Neuronal stem cell (in vitro differentiated cells): ENCODE results near the gene ATP2A1.

Source experiments
- DNase-seq: peaks from one replicate; pipeline ENCODE4 v3.0.0-alpha.2; 2013; ENCODE audit warnings: low spot score
- H2AFZ ChIP-seq: one replicate; pipeline ENCODE4 v1.6.1; 2013; ENCODE audit warnings: mild to moderate bottlenecking, low read length, inconsistent platforms
- H2AK5ac ChIP-seq: 2 replicates; pipeline ENCODE4 v1.6.1; 2013; ENCODE audit warnings: low read depth, mild to moderate bottlenecking, inconsistent platforms, low read length, moderate library complexity, mixed read lengths
- H2BK120ac ChIP-seq: 2 replicates; pipeline ENCODE4 v1.6.1; 2013; ENCODE audit warnings: low read depth, mild to moderate bottlenecking, inconsistent platforms, low read length, moderate library complexity, mixed read lengths
- H2BK12ac ChIP-seq: one replicate; pipeline ENCODE4 v1.6.1; 2013; ENCODE audit warnings: low read length, inconsistent platforms
- H2BK15ac ChIP-seq: 2 replicates; pipeline ENCODE4 v1.6.1; 2013; ENCODE audit warnings: mild to moderate bottlenecking, low read length, inconsistent platforms, mixed read lengths
- H2BK5ac ChIP-seq: one replicate; pipeline ENCODE4 v1.6.1; 2013; ENCODE audit warnings: inconsistent platforms, mild to moderate bottlenecking, low read length, moderate library complexity
- H3K14ac ChIP-seq: one replicate; pipeline ENCODE4 v1.6.1; 2013; ENCODE audit warnings: low read length, inconsistent platforms
- H3K18ac ChIP-seq: 2 replicates; pipeline ENCODE4 v1.6.1; 2013; ENCODE audit warnings: low read length, inconsistent platforms
- H3K23ac ChIP-seq: 2 replicates; pipeline ENCODE4 v1.6.1; 2013; ENCODE audit warnings: low read depth, mild to moderate bottlenecking, mixed read lengths, low read length, inconsistent platforms; ENCODE audit not compliant: poor library complexity
- H3K27ac ChIP-seq: replicated peaks from 3 replicates; pipeline ENCODE4 v1.5.1; 2013; ENCODE audit warnings: low read length, inconsistent platforms
- H3K27me3 ChIP-seq, 3 experiments: 2 replicates each; pipeline ENCODE4 v1.6.1; 2013; ENCODE audit warnings: low read length in 3 of 3, mild to moderate bottlenecking in 2 of 3, inconsistent platforms in 1 of 3, low read depth in 1 of 3, mixed read lengths in 1 of 3, moderate library complexity in 1 of 3; ENCODE audit not compliant: control insufficient read depth in 3 of 3, insufficient read depth in 3 of 3
- H3K36me3 ChIP-seq, 2 donors: replicated peaks in 1 of 2; 2 replicates each; pipeline ENCODE4 v1.6.1; 2013; ENCODE audit warnings: low read length in 2 of 2; ENCODE audit not compliant: control insufficient read depth in 2 of 2, insufficient read depth in 2 of 2
- H3K4ac ChIP-seq: 2 replicates; pipeline ENCODE4 v1.6.1; 2013; ENCODE audit warnings: inconsistent platforms, mild to moderate bottlenecking, low read length, moderate library complexity
- H3K4me1 ChIP-seq, 2 donors: 1 replicate in 1 of 2; 2 replicates in 1 of 2; pipeline ENCODE4 v1.6.1; 2013; ENCODE audit warnings: low read length in 2 of 2, low read depth in 1 of 2; ENCODE audit not compliant: control insufficient read depth in 2 of 2, insufficient read depth in 1 of 2
- H3K4me2 ChIP-seq: one replicate; pipeline ENCODE4 v1.6.1; 2013; ENCODE audit warnings: mild to moderate bottlenecking, low read length, inconsistent platforms; ENCODE audit not compliant: insufficient read depth, poor library complexity, severe bottlenecking
- H3K4me3 ChIP-seq, 2 donors: 2 replicates each; pipeline ENCODE4 v1.5.1; 2013; ENCODE audit warnings: low read length in 2 of 2, mild to moderate bottlenecking in 2 of 2, inconsistent platforms in 1 of 2, moderate library complexity in 1 of 2
- H3K79me1 ChIP-seq: one replicate; pipeline ENCODE4 v1.6.1; 2013; ENCODE audit warnings: low read depth, mild to moderate bottlenecking, inconsistent platforms, low read length, moderate library complexity
- H3K9ac ChIP-seq: one replicate; pipeline ENCODE4 v1.6.1; 2013; ENCODE audit warnings: mild to moderate bottlenecking, low read depth, low read length, inconsistent platforms; ENCODE audit not compliant: poor library complexity
- H3K9me3 ChIP-seq, 2 donors: replicated peaks in 1 of 2; 2 replicates each; pipeline versions ENCODE3 to v1.6.1; 2013; ENCODE audit warnings: low read length in 2 of 2, mild to moderate bottlenecking in 2 of 2, inconsistent platforms in 1 of 2, low read depth in 1 of 2, mixed read lengths in 1 of 2, moderate library complexity in 1 of 2; ENCODE audit not compliant: control insufficient read depth in 2 of 2, insufficient read depth in 1 of 2
- H4K8ac ChIP-seq: one replicate; pipeline ENCODE4 v1.6.1; 2013; ENCODE audit warnings: low read depth, mild to moderate bottlenecking, inconsistent platforms, low read length, moderate library complexity
- H4K91ac ChIP-seq: one replicate; pipeline ENCODE4 v1.6.1; 2013; ENCODE audit warnings: low read length, low read depth, mild to moderate bottlenecking, inconsistent platforms; ENCODE audit not compliant: poor library complexity
- whole genome bisulfite sequencing, 2 donors: extraction: QIAGEN DNeasy Blood & Tissue Kit; methylation state at CpG; one replicate each; pipeline ENCODE4 v1.1.7; 2013; ENCODE audit warnings: missing lambda C conversion rate in 2 of 2, mixed read lengths in 1 of 2; ENCODE audit not compliant: insufficient read length in 2 of 2, insufficient replicate concordance in 1 of 2; ENCODE audit errors: extremely low coverage in 2 of 2; 5-methylcytosine and 5-hydroxymethylcytosine counted together

The ATP2A1 gene

DNA sequence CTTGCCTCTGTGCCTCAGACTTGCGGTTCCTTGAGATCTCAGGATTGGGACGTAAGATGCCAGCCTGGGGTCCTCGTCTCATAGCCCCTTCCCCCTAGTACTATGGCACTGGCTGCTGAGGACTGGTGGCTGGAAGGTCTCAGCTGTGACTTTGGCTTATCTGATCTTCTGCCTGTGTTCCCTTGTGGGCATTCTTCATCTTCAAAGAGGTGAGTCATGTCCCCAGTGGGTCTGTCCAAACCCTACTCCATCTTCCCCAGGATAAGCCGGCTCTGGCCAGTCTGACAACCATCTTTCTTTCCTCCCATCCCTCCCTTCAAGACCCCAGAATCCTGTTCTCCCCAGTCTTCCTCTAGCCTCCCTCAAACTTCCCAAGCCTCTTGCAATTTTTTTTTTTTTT is 57.1 kb downstream of the ATP2A1 start:
- Histone ChIP-seq H3K14ac (no peak overlapping the region), H3K4me3 (no peak overlapping the region), H2BK15ac (no peak overlapping the region), H3K27me3 (no peaks in the 10 kb centered on the region), H3K4me1 (peaks cover 4% of the 10 kb centered on the region in 2 donors), H4K91ac (no peak overlapping the region), H3K9ac (no peak overlapping the region), H2BK12ac (peak overlapping the region; percentile 8), H3K18ac (no peak overlapping the region), H4K8ac (no peak overlapping the region), H3K36me3 (no peaks in the 10 kb centered on the region), H3K27ac (no peak overlapping the region), H2BK120ac (no peak overlapping the region), H3K23ac (no peak overlapping the region), H3K4ac (no peak overlapping the region), H3K9me3 (no peaks in the 10 kb centered on the region), H3K79me1 (no peaks in the 10 kb centered on the region), H3K4me2 (no peak overlapping the region), H2BK5ac (no peak overlapping the region), H2AK5ac (no peak overlapping the region), H2AFZ (no peak overlapping the region)
- DNase-seq = no peak
- WGBS, 2 donors = no CpG with 5 or more reads among the region's 4 CpGs

DNA sequence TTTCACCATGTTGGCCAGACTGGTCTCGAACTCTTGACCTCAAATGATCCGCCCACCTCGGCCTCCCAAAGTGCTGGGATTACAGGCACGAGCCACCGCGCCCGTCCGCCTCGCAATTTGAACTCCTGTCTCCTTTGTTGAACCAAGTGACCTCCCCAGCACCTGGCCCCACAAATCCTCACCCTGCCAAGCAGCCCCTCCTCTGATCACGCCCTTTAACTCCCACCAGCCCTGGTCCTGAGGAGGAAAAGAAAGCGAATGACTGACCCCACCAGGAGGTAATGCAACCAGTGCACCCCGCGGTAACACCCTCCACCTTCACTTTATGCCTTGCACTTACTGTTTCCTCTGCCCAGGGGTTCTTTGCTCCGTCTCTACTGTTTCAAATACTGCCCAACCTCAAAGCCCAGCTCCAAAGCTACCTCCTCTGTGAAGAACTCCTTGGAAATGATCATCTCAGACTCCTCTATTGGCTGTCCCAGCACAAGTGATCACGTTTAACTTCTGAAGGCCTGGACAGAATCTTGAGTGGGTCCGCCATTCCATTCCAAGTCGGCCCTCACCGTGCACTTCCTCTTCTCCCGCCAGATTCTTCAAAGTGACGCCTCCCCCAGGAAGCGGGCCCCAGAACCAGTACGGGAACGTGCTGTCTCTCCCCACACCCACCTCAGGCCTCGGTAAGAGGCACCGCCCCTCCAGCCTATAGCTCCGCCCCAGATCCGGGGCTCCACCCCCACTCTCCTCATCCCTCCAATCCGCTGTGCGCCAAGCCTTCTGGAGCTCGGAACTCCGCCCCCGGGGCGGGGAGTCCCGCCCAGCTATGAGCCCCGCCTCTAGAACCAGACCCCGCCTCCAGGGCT is 57.9 kb downstream of the ATP2A1 start:
- H3K79me1 ChIP-seq = no peaks in the 10 kb centered on the region
- H3K4me3 ChIP-seq = no peak overlapping the region
- H2BK120ac ChIP-seq = no peak overlapping the region
- no peak overlapping the region for H2BK12ac ChIP-seq
- peaks cover 0 to under 1% of the 10 kb centered on the region in 2 donors for H3K4me1 ChIP-seq
- H3K23ac ChIP-seq = no peak overlapping the region
- no peaks in the 10 kb centered on the region for H3K9me3 ChIP-seq
- no peak overlapping the region for H3K4me2 ChIP-seq
- H3K14ac ChIP-seq = no peak overlapping the region
- no peaks in the 10 kb centered on the region for H3K36me3 ChIP-seq
- no peak overlapping the region for H3K4ac ChIP-seq
- DNase-seq = no peak
- peak overlapping the region; percentile 21 for H2BK15ac ChIP-seq
- no peak overlapping the region for H2BK5ac ChIP-seq
- no peak overlapping the region for H4K8ac ChIP-seq
- H2AFZ ChIP-seq = peak overlapping the region; percentile 51
- H2AK5ac ChIP-seq = no peak overlapping the region
- H3K18ac ChIP-seq = peak overlapping the region; percentile 44
- H3K27ac ChIP-seq = no peak overlapping the region
- WGBS, 2 donors = no CpG with 5 or more reads among the region's 36 CpGs
- no peak overlapping the region for H3K9ac ChIP-seq
- no peak overlapping the region for H4K91ac ChIP-seq
- H3K27me3 ChIP-seq = no peaks in the 10 kb centered on the region

DNA sequence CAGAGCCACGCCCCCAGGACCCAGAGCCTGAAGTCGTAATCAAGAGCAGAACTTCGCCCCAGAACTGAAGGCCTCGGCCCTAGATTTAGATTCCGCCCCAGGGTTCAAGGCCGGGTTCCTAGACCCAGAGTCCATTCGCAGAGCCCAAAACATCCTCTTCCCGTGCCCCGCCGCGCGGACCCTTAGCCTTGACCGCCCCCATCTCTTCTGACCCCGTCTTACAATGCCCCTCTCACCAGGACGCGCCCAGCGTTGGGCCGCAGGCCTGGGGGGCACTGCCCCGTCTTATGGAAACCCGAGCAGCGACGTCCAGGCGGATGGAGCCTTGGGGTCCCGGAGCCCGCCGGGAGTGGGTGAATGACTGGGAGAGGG is 58.5 kb downstream of the ATP2A1 start:
- Histone ChIP-seq H3K14ac (no peak overlapping the region), H4K91ac (no peak overlapping the region), H3K27ac (no peak overlapping the region), H3K4me1 (no peaks in the 10 kb centered on the region), H4K8ac (no peak overlapping the region), H2AK5ac (peak overlapping the region; percentile 92), H3K27me3 (no peaks in the 10 kb centered on the region), H3K79me1 (no peaks in the 10 kb centered on the region), H3K23ac (no peak overlapping the region), H2BK5ac (no peak overlapping the region), H3K9me3 (no peaks in the 10 kb centered on the region), H3K4me3 (no peak overlapping the region), H3K18ac (no peak overlapping the region), H2BK15ac (peak overlapping the region; percentile 82), H2BK120ac (peak overlapping the region; percentile 11), H3K4me2 (no peak overlapping the region), H2BK12ac (peak overlapping the region; percentile 88), H3K36me3 (no peaks in the 10 kb centered on the region), H2AFZ (no peak overlapping the region), H3K9ac (no peak overlapping the region), H3K4ac (peak overlapping the region; percentile 69)
- no CpG with 5 or more reads among the region's 26 CpGs for WGBS, 2 donors
- no peak for DNase-seq

DNA sequence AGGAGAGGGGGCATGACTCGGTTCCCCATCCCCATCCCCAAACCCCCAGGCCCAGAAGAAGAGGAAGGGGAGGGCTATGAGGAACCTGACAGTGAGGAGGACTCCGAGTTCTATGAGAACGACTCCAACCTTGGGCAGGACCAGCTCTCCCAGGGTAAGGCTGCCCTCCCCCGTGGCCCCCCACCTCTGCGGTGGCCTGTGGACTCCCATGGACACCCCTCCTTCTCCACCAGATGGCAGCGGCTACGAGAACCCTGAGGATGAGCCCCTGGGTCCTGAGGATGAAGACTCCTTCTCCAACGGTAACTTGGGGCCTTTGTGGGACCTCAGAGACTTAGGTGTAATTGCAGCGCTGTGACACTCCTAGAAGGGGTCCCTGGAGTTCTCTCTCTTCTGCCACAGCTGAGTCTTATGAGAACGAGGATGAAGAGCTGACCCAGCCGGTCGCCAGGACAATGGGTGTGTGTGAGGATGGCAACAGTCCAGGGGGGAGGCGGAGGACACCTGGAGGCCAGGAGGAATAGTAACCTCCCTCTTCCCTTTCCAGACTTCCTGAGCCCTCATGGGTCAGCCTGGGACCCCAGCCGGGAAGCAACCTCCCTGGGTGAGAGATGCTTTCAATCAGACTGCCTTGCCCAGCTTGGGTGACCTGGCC is 59.1 kb downstream of the ATP2A1 start:
- no peak overlapping the region for H3K23ac ChIP-seq
- H2AFZ ChIP-seq = no peak overlapping the region
- H3K18ac ChIP-seq = peak overlapping the region; percentile 57
- H3K9me3 ChIP-seq = no peaks in the 10 kb centered on the region
- no peak overlapping the region for H2BK5ac ChIP-seq
- peak overlapping the region; percentile 82 for H2BK15ac ChIP-seq
- H3K27me3 ChIP-seq = no peaks in the 10 kb centered on the region
- H3K4me3 ChIP-seq = no peak overlapping the region
- no peak overlapping the region for H3K27ac ChIP-seq
- H3K4me1 ChIP-seq = no peaks in the 10 kb centered on the region
- WGBS, 2 donors = no CpG with 5 or more reads among the region's 14 CpGs
- no peak overlapping the region for H2BK12ac ChIP-seq
- H2AK5ac ChIP-seq = peak overlapping the region; percentile 92
- H3K14ac ChIP-seq = no peak overlapping the region
- H4K8ac ChIP-seq = no peak overlapping the region
- no peak overlapping the region for H4K91ac ChIP-seq
- no peaks in the 10 kb centered on the region for H3K79me1 ChIP-seq
- H3K9ac ChIP-seq = no peak overlapping the region
- no peak for DNase-seq
- H3K4ac ChIP-seq = no peak overlapping the region
- peak overlapping the region; percentile 11 for H2BK120ac ChIP-seq
- no peak overlapping the region for H3K4me2 ChIP-seq
- H3K36me3 ChIP-seq = no peaks in the 10 kb centered on the region
